GM12878 (cell line): ENCODE data around the gene HRH3. TPM values are rescaled to one million over a fixed set of nuclear protein-coding genes. Genes with fewer than 3 reads are reported as not detected.

Source experiments
- ATAC-seq: fragments of 200-7000 bp; cut with Tn5 transposase; 3 replicates; pipeline ENCODE4 v1.9.1; 2020; ENCODE audit warnings: mild to moderate bottlenecking, moderate library complexity
- BruUV-seq: library from RNA; stranded (reverse); fragments of 400-500 nt; replicated peaks from 2 replicates; lab custom pipeline; 2021; lab: Mats Ljungman, UMichigan
- CTCF ChIA-PET: fragments of 300-600 bp; sonication (Branson Sonifier 250); formaldehyde crosslinking; extraction: SDS; loops from one replicate; lab custom pipeline; 2021; ENCODE audit warnings: inconsistent platforms; lab: Yijun Ruan, JAX
- POLR2A ChIA-PET: fragments of 350-600 bp; formaldehyde crosslinking; extraction: SDS; loops from one replicate; lab custom pipeline; 2021; ENCODE audit warnings: inconsistent platforms; lab: Charles Lee
- RAD21 ChIA-PET: fragments of 300-600 bp; sonication (Branson Sonifier 250); formaldehyde crosslinking; loops from one replicate; lab custom pipeline; 2023; ENCODE audit warnings: antibody characterized with exemption; ENCODE audit not compliant: unreplicated experiment; lab: Charles Lee
- SMC1A ChIA-PET: fragments of 300-600 bp; sonication (Branson Sonifier 250); formaldehyde crosslinking; loops from one replicate; lab custom pipeline; 2023; ENCODE audit not compliant: unreplicated experiment, uncharacterized antibody; lab: Charles Lee
- DNase-seq: peaks from one replicate; pipeline ENCODE4 v3.0.0-alpha.2; 2011; ENCODE audit warnings: low read depth, low spot score
- FAIRE-seq: peaks from 3 replicates; lab custom pipeline; 2011; peaks lifted over from hg19 to GRCh38; lab: Jason Lieb, UNC
- H2AFZ ChIP-seq: 2 replicates; pipeline ENCODE4 v1.6.0; 2011; ENCODE audit warnings: low read depth, low read length, control low read depth; ENCODE audit not compliant: control insufficient read depth
- H3K27ac ChIP-seq: 2 replicates; pipeline ENCODE4 v1.5.1; 2011; ENCODE audit warnings: control low read depth; ENCODE audit not compliant: control insufficient read depth, insufficient read depth
- H3K27me3 ChIP-seq, 2 experiments: replicated peaks in 1 of 2; 2 replicates each; pipeline versions ENCODE4 v1.6.0 to v1.6.1; 2011; ENCODE audit warnings: low read length in 1 of 2; ENCODE audit not compliant: control insufficient read depth in 2 of 2, insufficient read depth in 2 of 2
- H3K36me3 ChIP-seq, 2 experiments: 2 replicates each; pipeline ENCODE4 v1.5.1; 2011; ENCODE audit warnings: low read length in 1 of 2; ENCODE audit not compliant: control insufficient read depth in 2 of 2, insufficient read depth in 2 of 2
- H3K4me1 ChIP-seq: 2 replicates; pipeline ENCODE4 v1.6.1; 2011; ENCODE audit warnings: mild to moderate bottlenecking, low read length, moderate library complexity, mixed read lengths; ENCODE audit not compliant: control insufficient read depth, insufficient read depth
- H3K4me2 ChIP-seq: 2 replicates; pipeline ENCODE4 v1.6.0; 2011; ENCODE audit warnings: control low read depth; ENCODE audit not compliant: control insufficient read depth, insufficient read depth
- H3K4me3 ChIP-seq: fragments of 200-600 bp; sonication (generic); 2 replicates; pipeline ENCODE4 v1.5.1; 2016
- H3K79me2 ChIP-seq: 2 replicates; pipeline ENCODE4 v1.6.0; 2011; ENCODE audit warnings: low read length; ENCODE audit not compliant: control insufficient read depth, insufficient read depth
- H3K9ac ChIP-seq: 2 replicates; pipeline ENCODE4 v1.8.0; 2011; ENCODE audit warnings: low read length, control low read depth, mixed read lengths; ENCODE audit not compliant: control insufficient read depth, insufficient read depth
- H3K9me3 ChIP-seq: replicated peaks from 3 replicates; pipeline ENCODE4 v1.5.1; 2011; ENCODE audit warnings: mild to moderate bottlenecking, low read length; ENCODE audit not compliant: control insufficient read depth, insufficient read depth
- H4K20me1 ChIP-seq: 2 replicates; pipeline ENCODE4 v1.6.0; 2011; ENCODE audit not compliant: control insufficient read depth, insufficient read depth
- CEBPB ChIP-seq, 2 experiments: fragments of 150-350 bp in 1 of 2; IDR thresholded peaks; 2 replicates each; pipeline ENCODE4 v1.6.1; 2012 to 2014; ENCODE audit warnings: low read depth in 2 of 2, low read length in 2 of 2, borderline replicate concordance in 1 of 2, inconsistent platforms in 1 of 2
- CHD4 ChIP-seq: fragments of 200-600 bp; sonication (generic); IDR thresholded peaks from 2 replicates; pipeline ENCODE4 v1.6.1; 2016; ENCODE audit warnings: mild to moderate bottlenecking
- ETV6 ChIP-seq, 2 experiments: fragments of 450-650 bp in 1 of 2; IDR thresholded peaks in 1 of 2; conservative IDR thresholded peaks in 1 of 2; 2 replicates each; pipeline ENCODE4 v1.6.1; 2014; ENCODE audit warnings: antibody characterized with exemption in 1 of 2, borderline replicate concordance in 1 of 2, low read depth in 1 of 2, mild to moderate bottlenecking in 1 of 2, moderate library complexity in 1 of 2
- FOS ChIP-seq: IDR thresholded peaks from 3 replicates; pipeline ENCODE4 v1.6.1; 2011; ENCODE audit warnings: borderline replicate concordance; ENCODE audit not compliant: insufficient read length; ENCODE audit errors: extremely low read depth
- JUND ChIP-seq: IDR thresholded peaks from 2 replicates; pipeline ENCODE4 v1.6.1; 2012; ENCODE audit warnings: low read depth, mild to moderate bottlenecking, low read length, improper control_type of control experiment, moderate library complexity
- KLF5 ChIP-seq: fragments of 450-650 bp; IDR thresholded peaks from 2 replicates; pipeline ENCODE4 v1.6.1; 2014; ENCODE audit warnings: mild to moderate bottlenecking; ENCODE audit not compliant: partially characterized antibody
- RB1 ChIP-seq: fragments of 450-650 bp; formaldehyde crosslinking; IDR thresholded peaks from 2 replicates; pipeline ENCODE4 v1.6.1; 2017; ENCODE audit warnings: mild to moderate bottlenecking, borderline replicate concordance
- RELA ChIP-seq: fragments of 450-650 bp; IDR thresholded peaks from 2 replicates; pipeline ENCODE4 v1.8.0; 2014; ENCODE audit warnings: borderline replicate concordance; ENCODE audit not compliant: partially characterized antibody
- ZNF217 ChIP-seq: fragments of 450-650 bp; IDR thresholded peaks from 2 replicates; pipeline ENCODE4 v1.6.1; 2017; ENCODE audit warnings: antibody characterized with exemption, mild to moderate bottlenecking
- WGBS: methylation state at CpG from one replicate; pipeline ENCODE4 v1.1.6; 2016; ENCODE audit warnings: low lambda C conversion rate; ENCODE audit not compliant: insufficient replicate concordance, insufficient coverage; ENCODE audit errors: missing lambda C conversion rate; 5-methylcytosine and 5-hydroxymethylcytosine counted together
- in situ Hi-C: fragments of 300-500 bp; cut with MboI; formaldehyde crosslinking; loops from 9 replicates; pipeline ENCODE4 v1.14.3; 2018; ENCODE audit warnings: mixed read lengths
- intact Hi-C: fragments of 100-400 bp; cut with micrococcal nuclease; formaldehyde crosslinking; loops from one replicate; pipeline ENCODE4 v1.14.2; 2022; ENCODE audit not compliant: unreplicated experiment
- polyA plus RNA-seq, 11 experiments: library from polyadenylated mRNA; depleted of rRNA in 4 of 11; unstranded in 6 of 11; stranded (reverse) in 5 of 11; fragments of >200 nt; fragmentation: Nextera tagmentation in 4 of 11; fragmentation: Illumina TruSeq in 1 of 11; extraction: Ambion mirVana in 4 of 11; extraction: Trizol in 1 of 11; gene quantifications; 1 replicate in 1 of 11; 2 replicates in 10 of 11; pipeline versions ENCODE4 v1.2.1 to v1.2.3, GENCODE V29; 2011 to 2016; ENCODE audit warnings: inconsistent platforms in 2 of 11, missing spikeins in 2 of 11, low read depth in 1 of 11
- total RNA-seq, 4 experiments: library from RNA; depleted of rRNA in 3 of 4; stranded (reverse); fragments of >200 nt in 3 of 4; fragmentation: Illumina TruSeq in 1 of 4; extraction: Trizol in 1 of 4; gene quantifications; 2 replicates each; pipeline versions ENCODE4 v1.2.1 to v1.2.3, GENCODE V29; 2013 to 2021

The HRH3 gene
- total and polyA plus RNA-seq, 10 of the 15 experiments (the other 5 are each of a cell fraction or from before 2014, with no cell fraction given): not detected

DNA sequence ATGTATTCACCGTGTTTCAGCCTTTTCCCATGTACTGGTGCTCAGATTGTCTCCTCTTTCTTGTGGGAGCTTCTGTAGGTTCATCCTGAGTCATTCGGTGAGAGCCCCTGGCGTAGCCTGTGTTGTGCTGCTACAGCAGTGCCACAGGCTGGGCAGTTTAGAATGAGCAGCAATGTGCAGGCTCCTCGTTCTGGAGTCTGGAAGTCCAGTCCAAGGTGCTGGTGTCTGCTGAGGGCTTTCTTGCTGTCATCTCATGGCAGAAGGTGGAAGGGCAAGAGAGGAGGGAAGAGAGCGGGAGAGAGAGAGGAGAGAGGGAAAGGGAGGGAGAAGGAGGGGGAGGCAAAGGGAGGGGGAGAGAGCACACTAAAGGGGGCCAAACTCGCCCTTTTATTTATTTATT, 33.3 kb upstream of the HRH3 start:
- no peaks in the 10 kb centered on the region; the same call in 1 of the 2 replicates for H4K20me1 ChIP-seq
- 52% methylated on average over 6 of the region's 6 CpGs for WGBS
- H3K4me1 ChIP-seq: no peaks in the 10 kb centered on the region
- intact Hi-C loops: no loop called here
- POLR2A ChIA-PET: no interaction called here
- ATAC-seq (no peak), FAIRE-seq (no peak), DNase-seq (no peak)
- RAD21 ChIA-PET: no interaction called here
- peaks cover 5% of the 10 kb centered on the region for H3K79me2 ChIP-seq
- H3K36me3 ChIP-seq: peaks cover 5 to 10% of the 10 kb centered on the region in 2 experiments
- no peak overlapping the region for H3K4me2 ChIP-seq
- H3K9me3 ChIP-seq: no peaks in the 10 kb centered on the region
- H3K4me3 ChIP-seq: no peak overlapping the region
- no peak overlapping the region for H3K27ac ChIP-seq
- CTCF ChIA-PET: no interaction called here
- SMC1A ChIA-PET: no interaction called here
- in situ Hi-C loops: no loop called here
- no peak overlapping the region for H3K9ac ChIP-seq
- no TSS peak for BruUV-seq
- no peaks in the 10 kb centered on the region for H3K27me3 ChIP-seq
- H2AFZ ChIP-seq: no peak overlapping the region
- TF ChIP-seq FOS: no peak
- TF ChIP-seq RELA: no peak
- TF ChIP-seq CEBPB (IDR thresholded peaks at IDR 0.05; ENCODE audit: borderline replicate concordance in 1 of 2, low read depth in 2 of 2, low read length in 2 of 2): no peak
- TF ChIP-seq ZNF217: no peak
- TF ChIP-seq CHD4: no peak
- no peak for TF ChIP-seq JUND

DNA sequence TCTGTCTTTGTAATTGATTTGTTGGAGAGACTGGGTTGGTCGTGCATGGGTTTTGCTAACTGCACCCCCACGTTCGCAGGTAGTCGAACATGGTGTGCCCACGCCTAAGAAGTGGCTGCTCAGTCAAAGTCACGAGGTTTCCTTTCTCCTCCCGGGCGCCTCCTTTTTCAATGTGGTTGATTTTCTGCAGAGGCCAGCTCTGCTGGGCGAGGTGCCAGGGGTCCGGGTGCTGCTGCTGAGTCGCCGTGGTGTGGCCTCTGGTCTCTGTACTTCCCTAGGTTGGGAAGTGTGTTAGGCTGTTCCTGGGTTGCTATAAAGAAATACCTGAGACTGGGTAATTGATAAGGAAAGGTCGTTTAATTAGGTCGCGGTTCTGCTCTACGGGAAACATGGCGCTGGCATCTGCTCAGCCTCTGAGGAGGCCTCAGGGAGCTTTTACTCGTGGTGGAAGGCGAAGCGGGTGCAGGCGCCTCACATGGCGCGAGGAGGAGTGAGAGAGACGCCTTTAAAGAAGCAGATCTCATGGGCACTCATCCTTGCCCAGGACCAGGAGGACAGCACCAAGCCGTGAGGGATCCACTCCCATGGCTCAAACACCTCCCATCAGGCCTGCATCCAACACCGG, 32.4 kb upstream of the HRH3 start:
- intact Hi-C loops: no loop called here
- ATAC-seq (no peak), DNase-seq (no peak), FAIRE-seq (no peak)
- no peak for TF ChIP-seq ETV6 (conservative IDR thresholded peaks at IDR 0.05 in 1 of 2, IDR thresholded peaks at IDR 0.05 in 1 of 2; ENCODE audit: borderline replicate concordance in 1 of 2, low read depth in 1 of 2)
- no peak for TF ChIP-seq RB1
- TF ChIP-seq KLF5: no peak
- no peak overlapping the region for H3K4me3 ChIP-seq
- in situ Hi-C loops: no loop called here
- no peaks in the 10 kb centered on the region for H3K9me3 ChIP-seq
- 89% methylated on average over 26 of the region's 26 CpGs for WGBS
- ChIA-PET POLR2A (no interaction called here), RAD21 (no interaction called here), CTCF (no interaction called here), SMC1A (no interaction called here)
- no peak overlapping the region for H3K27ac ChIP-seq
- no peak overlapping the region for H3K9ac ChIP-seq
- H3K27me3 ChIP-seq: no peaks in the 10 kb centered on the region
- peaks cover 5% of the 10 kb centered on the region for H3K79me2 ChIP-seq
- H3K4me1 ChIP-seq: no peaks in the 10 kb centered on the region
- H3K4me2 ChIP-seq: no peak overlapping the region
- no peak overlapping the region for H2AFZ ChIP-seq
- H3K36me3 ChIP-seq: peaks cover 5 to 9% of the 10 kb centered on the region in 2 experiments
- BruUV-seq: no TSS peak
- H4K20me1 ChIP-seq: no peaks in the 10 kb centered on the region; the same call in 1 of the 2 replicates
